NCI-H446 treated with DMSO at 0.1 percent for 48 hours (cell line): Measurements from ENCODE around the gene LRRC10.

Experiments used
- DNase-seq: peaks from one replicate; lab custom pipeline; 2025; lab: John Stamatoyannopoulos, UW

Gene LRRC10

DNA sequence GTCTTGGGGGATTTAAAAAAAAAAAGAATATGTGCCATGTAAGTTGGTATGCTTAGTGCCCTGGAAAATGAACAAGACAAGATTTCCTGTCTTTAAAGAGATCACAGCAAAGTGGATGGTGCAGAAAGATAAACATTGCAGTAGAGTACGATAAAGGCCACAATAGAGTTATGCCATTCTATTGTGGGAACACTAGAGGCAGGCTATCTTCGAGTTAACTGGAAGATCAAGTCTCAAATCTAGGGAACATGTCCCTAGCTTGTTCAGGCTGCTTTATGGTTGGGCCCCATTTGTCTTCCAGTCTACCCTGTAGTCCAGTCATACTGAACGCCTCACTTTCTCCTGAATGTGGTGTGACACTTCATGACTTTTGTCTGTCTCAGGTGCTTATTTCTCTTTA lies 44.1 kb downstream of the LRRC10 start:
- DNase-seq = no peak

- no peak for DNase-seq
Observed at GRCh38 chr12:69563166-69563762, 47.4 kb downstream of the LRRC10 start.
